ENCODE results near the gene KIAA1671.

The KIAA1671 gene

GRCh38 chr22:25048659-25049647 is 96.4 kb downstream of the KIAA1671 start:
- no peaks in the 10 kb centered on the region for H3K4me1 ChIP-seq (ENCODE audit: insufficient read depth, low read length, poor library complexity, severe bottlenecking)
- no peak overlapping the region for H3K4me2 ChIP-seq (ENCODE audit: low read depth, low read length, poor library complexity, severe bottlenecking)
- H3K9me2 ChIP-seq (replicated peaks; ENCODE audit: low read depth, low read length) = no peaks in the 10 kb centered on the region
- H4K20me1 ChIP-seq (ENCODE audit: insufficient read depth, low read length, poor library complexity, severe bottlenecking) = no peaks in the 10 kb centered on the region
- TF ChIP-seq EZH2phosphoT487 (IDR thresholded peaks at IDR 0.05; ENCODE audit: borderline replicate concordance) = no peak
- TF ChIP-seq CTCF (conservative IDR thresholded peaks at IDR 0.05; ENCODE audit: low read length) = peak; percentile 85
- no peak overlapping the region for H3K4me3 ChIP-seq (ENCODE audit: low read length, poor library complexity, severe bottlenecking)
- no peaks in the 10 kb centered on the region for H3K27me3 ChIP-seq (ENCODE audit: insufficient read depth, low read length, poor library complexity, severe bottlenecking)
- H3F3A ChIP-seq (ENCODE audit: low read depth) = no peaks in the 10 kb centered on the region
- no peak overlapping the region for H3K9ac ChIP-seq (ENCODE audit: low read depth, low read length, poor library complexity, severe bottlenecking)
- H3K9me3 ChIP-seq (ENCODE audit: insufficient read depth, low read depth, low read length) = peaks cover 4% of the 10 kb centered on the region; the same call in 1 of the 2 replicates
- H3K79me2 ChIP-seq (ENCODE audit: insufficient read depth, low read length) = no peaks in the 10 kb centered on the region
- H2AFZ ChIP-seq (ENCODE audit: low read length) = no peak overlapping the region
- no peaks in the 10 kb centered on the region for H3K36me3 ChIP-seq (ENCODE audit: insufficient read depth, low read length)

DNA sequence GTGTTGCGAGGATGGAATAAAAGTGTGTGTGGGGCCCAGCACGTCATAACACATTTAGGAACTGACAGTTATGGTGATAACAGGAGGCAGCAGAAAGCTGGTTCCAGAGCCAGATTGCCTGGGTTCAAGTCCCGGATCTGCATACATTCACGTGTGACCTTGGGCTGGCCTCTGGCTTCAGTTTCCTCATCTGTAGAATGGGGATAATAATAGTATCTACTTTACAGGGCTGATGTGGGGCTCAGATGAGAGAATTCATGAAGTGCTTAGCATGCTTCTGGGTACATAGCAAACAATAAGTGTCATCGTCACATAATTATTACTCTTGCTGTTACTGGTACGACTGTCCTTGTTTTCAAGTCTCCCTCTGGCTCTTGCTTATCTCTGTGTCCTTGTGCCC is 97.3 kb downstream of the KIAA1671 start:
- Histone ChIP-seq H3K4me3 (ENCODE audit: low read length, poor library complexity, severe bottlenecking) (no peak overlapping the region), H4K20me1 (ENCODE audit: insufficient read depth, low read length, poor library complexity, severe bottlenecking) (no peaks in the 10 kb centered on the region), H3K4me2 (ENCODE audit: low read depth, low read length, poor library complexity, severe bottlenecking) (no peak overlapping the region), H3K79me2 (ENCODE audit: insufficient read depth, low read length) (no peaks in the 10 kb centered on the region), H3K9ac (ENCODE audit: low read depth, low read length, poor library complexity, severe bottlenecking) (no peak overlapping the region), H3K9me2 (replicated peaks; ENCODE audit: low read depth, low read length) (no peaks in the 10 kb centered on the region), H3K36me3 (ENCODE audit: insufficient read depth, low read length) (no peaks in the 10 kb centered on the region), H3F3A (ENCODE audit: low read depth) (no peaks in the 10 kb centered on the region), H3K4me1 (ENCODE audit: insufficient read depth, low read length, poor library complexity, severe bottlenecking) (no peaks in the 10 kb centered on the region), H3K27me3 (ENCODE audit: insufficient read depth, low read length, poor library complexity, severe bottlenecking) (no peaks in the 10 kb centered on the region), H3K9me3 (ENCODE audit: insufficient read depth, low read depth, low read length) (peaks cover 4% of the 10 kb centered on the region; the same call in 1 of the 2 replicates), H2AFZ (ENCODE audit: low read length) (no peak overlapping the region)
- TF ChIP-seq EZH2phosphoT487 (IDR thresholded peaks at IDR 0.05; ENCODE audit: borderline replicate concordance) = no peak
- no peak for TF ChIP-seq CTCF (conservative IDR thresholded peaks at IDR 0.05; ENCODE audit: low read length)

GRCh38 chr22:25050566-25050965 is 98.0 kb downstream of the KIAA1671 start:
- Histone ChIP-seq H3K9me3 (ENCODE audit: insufficient read depth, low read depth, low read length) (peaks cover 4% of the 10 kb centered on the region; the same call in 1 of the 2 replicates), H3K4me1 (ENCODE audit: insufficient read depth, low read length, poor library complexity, severe bottlenecking) (no peaks in the 10 kb centered on the region), H3K27me3 (ENCODE audit: insufficient read depth, low read length, poor library complexity, severe bottlenecking) (no peaks in the 10 kb centered on the region), H3K9ac (ENCODE audit: low read depth, low read length, poor library complexity, severe bottlenecking) (no peak overlapping the region), H3F3A (ENCODE audit: low read depth) (no peaks in the 10 kb centered on the region), H2AFZ (ENCODE audit: low read length) (no peak overlapping the region), H3K79me2 (ENCODE audit: insufficient read depth, low read length) (no peaks in the 10 kb centered on the region), H3K4me3 (ENCODE audit: low read length, poor library complexity, severe bottlenecking) (no peak overlapping the region), H4K20me1 (ENCODE audit: insufficient read depth, low read length, poor library complexity, severe bottlenecking) (no peaks in the 10 kb centered on the region), H3K36me3 (ENCODE audit: insufficient read depth, low read length) (no peaks in the 10 kb centered on the region), H3K9me2 (replicated peaks; ENCODE audit: low read depth, low read length) (no peaks in the 10 kb centered on the region), H3K4me2 (ENCODE audit: low read depth, low read length, poor library complexity, severe bottlenecking) (no peak overlapping the region)
- no peak for TF ChIP-seq EZH2phosphoT487 (IDR thresholded peaks at IDR 0.05; ENCODE audit: borderline replicate concordance)
- no peak for TF ChIP-seq CTCF (conservative IDR thresholded peaks at IDR 0.05; ENCODE audit: low read length)

All from Loucy (cell line).